ENCODE results near the gene SLIT3. TPM values are rescaled to one million over a fixed set of nuclear protein-coding genes. Genes with fewer than 3 reads are reported as not detected.

Gene SLIT3
- total and polyA plus RNA-seq, 2 donors (not counting 3 experiments of a cell fraction or from before 2014, with no cell fraction given), result 0.90 to 1.0 TPM

GRCh38 chr5:168858994-168859393 lies 441.9 kb downstream of the SLIT3 start:
- Histone ChIP-seq H3K4me3 (replicated peaks in 1 of 3; ENCODE audit: insufficient read depth in 1 of 3, low read depth in 1 of 3, low read length in 3 of 3) (no peak overlapping the region), H3K9me1 (replicated peaks; ENCODE audit: control insufficient read depth, extremely low read depth, insufficient read depth, low read length) (no peaks in the 10 kb centered on the region), H2AFZ (ENCODE audit: low read depth, low read length) (no peak overlapping the region), H3K36me3 (ENCODE audit: control insufficient read depth in 2 of 2, extremely low read depth in 1 of 2, insufficient read depth in 2 of 2, low read length in 2 of 2) (no peaks in the 10 kb centered on the region), H3K4me1 (ENCODE audit: control insufficient read depth, extremely low read depth, insufficient read depth, low read length) (no peaks in the 10 kb centered on the region), H3K27me3 (ENCODE audit: control insufficient read depth in 2 of 2, insufficient read depth in 2 of 2, low read length in 2 of 2) (no peaks in the 10 kb centered on the region), H3K79me2 (ENCODE audit: control insufficient read depth, insufficient read depth, low read length) (no peaks in the 10 kb centered on the region), H3K27ac (ENCODE audit: insufficient read depth, low read depth, low read length) (no peak overlapping the region), H3K9ac (replicated peaks; ENCODE audit: extremely low read depth, insufficient read depth, low read length) (no peak overlapping the region), H3K9me3 (replicated peaks; ENCODE audit: control insufficient read depth, insufficient read depth, low read length) (no peaks in the 10 kb centered on the region), H4K20me1 (replicated peaks; ENCODE audit: control insufficient read depth, extremely low read depth, insufficient read depth, low read length) (no peaks in the 10 kb centered on the region), H3K4me2 (ENCODE audit: insufficient read depth, low read length) (no peak overlapping the region)
- FAIRE-seq (no peak), DNase-seq (ENCODE audit: low read depth, low spot score) (no peak)
- ChIA-PET POLR2A (no interaction called here), CTCF (no interaction called here)
- TF ChIP-seq POLR2AphosphoS5 (IDR thresholded peaks at IDR 0.05; ENCODE audit: insufficient read depth, low read depth, low read length) (no peak), EZH2 (IDR thresholded peaks at IDR 0.05; ENCODE audit: borderline replicate concordance, low read depth, low read length, severe bottlenecking) (no peak), JUN (IDR thresholded peaks at IDR 0.05; ENCODE audit: borderline replicate concordance, insufficient read depth, insufficient read length, low read depth) (no peak), MYC (IDR thresholded peaks at IDR 0.05; ENCODE audit: low read depth, low read length) (no peak), FOS (IDR thresholded peaks at IDR 0.05; ENCODE audit: borderline replicate concordance, insufficient read depth, low read length) (no peak), POLR2A (IDR thresholded peaks at IDR 0.05; ENCODE audit: low read depth, low read length) (no peak), CTCF (IDR thresholded peaks at IDR 0.05; ENCODE audit: extremely low read depth in 1 of 2, insufficient read depth in 1 of 2, low read depth in 1 of 2, low read length in 2 of 2) (no peak), GATA2 (IDR thresholded peaks at IDR 0.05; ENCODE audit: insufficient read depth, insufficient read length, low read depth, low read length) (no peak), MAX (IDR thresholded peaks at IDR 0.05; ENCODE audit: insufficient read depth, insufficient read length) (no peak)
- BruUV-seq (replicated peaks), result no TSS peak
- dilution Hi-C loops (cut with MboI; ENCODE audit: extremely low pct_ligation_motif_present, low sequenced_read_pairs) (no loop called here), intact Hi-C loops (cut with micrococcal nuclease) (no loop called here)
